Sigmoid colon (tissue), 7 donors: Measurements from ENCODE around the gene CUX1. TPM values are rescaled to one million over a fixed set of nuclear protein-coding genes. Genes with fewer than 3 reads are reported as not detected.
"Not testable (repeated sequence)": the region's sequence is repeated elsewhere in the genome, so short reads cannot be mapped to it uniquely, and the experiment has no call there.

ENCODE experiments used
- DNase-seq: peaks from one replicate; pipeline ENCODE4 v3.0.0-alpha.2; 2019
- H3K27ac ChIP-seq, 4 donors: fragments of 200-600 bp; sonication (generic); one replicate each; pipeline ENCODE4 v1.5.1; 2016 to 2019; ENCODE audit warnings: mild to moderate bottlenecking in 1 of 4
- H3K27me3 ChIP-seq, 3 donors: fragments of 200-600 bp; sonication (generic); one replicate each; pipeline ENCODE4 v1.5.1; 2019; ENCODE audit warnings: mild to moderate bottlenecking in 1 of 3
- H3K36me3 ChIP-seq, 4 donors: fragments of 200-600 bp; sonication (generic); one replicate each; pipeline ENCODE4 v1.5.1; 2016 to 2019
- H3K4me1 ChIP-seq, 4 donors: fragments of 200-600 bp; sonication (generic); one replicate each; pipeline ENCODE4 v1.5.1; 2017 to 2019
- H3K4me3 ChIP-seq, 4 donors: fragments of 200-600 bp; sonication (generic); one replicate each; pipeline ENCODE4 v1.5.1; 2017 to 2019; ENCODE audit warnings: mild to moderate bottlenecking in 2 of 4, moderate library complexity in 1 of 4
- H3K9me3 ChIP-seq, 4 donors: fragments of 200-600 bp in 3 of 4; sonication (generic) in 3 of 4; one replicate each; pipeline versions ENCODE4 v1.5.1 to v1.6.1; 2013 to 2019
- CTCF ChIP-seq, 4 experiments: fragments of 450-650 bp in 3 of 4; fragments of 200-600 bp in 1 of 4; IDR thresholded peaks; one replicate each; pipeline ENCODE4 v1.5.1; 2016 to 2019; ENCODE audit warnings: antibody characterized with exemption in 4 of 4, mild to moderate bottlenecking in 3 of 4, moderate library complexity in 2 of 4
- EP300 ChIP-seq, 4 donors: sonication (generic); formaldehyde crosslinking; IDR thresholded peaks; one replicate each; pipeline ENCODE4 v1.6.1; 2017; ENCODE audit warnings: antibody characterized with exemption in 4 of 4
- POLR2A ChIP-seq, 2 donors: fragments of 450-650 bp; IDR thresholded peaks; one replicate each; pipeline ENCODE4 v1.6.1; 2016; ENCODE audit warnings: antibody characterized with exemption in 2 of 2, mild to moderate bottlenecking in 2 of 2, moderate library complexity in 2 of 2
- POLR2AphosphoS5 ChIP-seq, 4 donors: sonication (generic); formaldehyde crosslinking; IDR thresholded peaks; one replicate each; pipeline ENCODE4 v1.6.1; 2017; ENCODE audit warnings: antibody characterized with exemption in 4 of 4
- WGBS, 2 donors: extraction: QIAGEN DNeasy Blood & Tissue Kit; methylation state at CpG; one replicate each; pipeline ENCODE4 v1.1.7; 2013; 5-methylcytosine and 5-hydroxymethylcytosine counted together
- intact Hi-C: fragments of 100-400 bp; cut with DNase I; formaldehyde crosslinking; loops from one replicate; pipeline ENCODE4 v1.15.1; 2023
- polyA plus RNA-seq, 3 donors: library from polyadenylated mRNA; stranded (reverse); fragments of 200-250 nt; gene quantifications; one replicate each; pipeline ENCODE4 v1.2.3, GENCODE V29; 2013
- total RNA-seq, 4 donors: library from RNA; depleted of rRNA; stranded (reverse); fragments of >200 nt; gene quantifications; one replicate each; pipeline ENCODE4 v1.1.0, GENCODE V29; 2016
- donor health status: healthy with polysubstance abuse.
- donor health status: Bipolar disorder and iron deficiency.
- donor health status: healthy.

Gene CUX1
- total and polyA plus RNA-seq, 7 donors: 46.7 to 127 (median 49.9) TPM

GRCh38 chr7:101820703-101821102 lies 3.3 kb downstream of the CUX1 start:
- 87 to 90% methylated on average over 8 of the region's 8 CpGs for WGBS, 2 donors
- no peaks in the 10 kb centered on the region for H3K9me3 ChIP-seq
- H3K4me3 ChIP-seq: no peak overlapping the region
- intact Hi-C loops: no loop called here
- DNase-seq: peak; percentile 30
- H3K36me3 ChIP-seq: no peaks in the 10 kb centered on the region
- H3K4me1 ChIP-seq: peaks cover 4 to 64% (median 43%) of the 10 kb centered on the region in 4 donors
- TF ChIP-seq EP300 (IDR thresholded peaks at IDR 0.05) (no peak), POLR2AphosphoS5 (IDR thresholded peaks at IDR 0.05) (no peak)
- H3K27ac ChIP-seq: peak overlapping the region in 2 of 4 donors; percentile 86 to 93
- no peaks in the 10 kb centered on the region for H3K27me3 ChIP-seq

- intact Hi-C loops, H3K9me3 ChIP-seq, H3K27me3 ChIP-seq, H3K36me3 ChIP-seq, H3K4me3 ChIP-seq, DNase-seq: not testable (repeated sequence)
- Histone ChIP-seq H3K27ac (peak overlapping the region in 3 of 4 donors; percentile 48 to 72 (median 70)), H3K4me1 (peaks cover 4 to 71% (median 47%) of the 10 kb centered on the region in 4 donors)
- WGBS, 2 donors: 93 to 94% methylated on average over 6 of the region's 6 CpGs
Measured at GRCh38 chr7:101822632-101823031, 5.2 kb downstream of the CUX1 start.

- DNase-seq: peak; percentile 71
- intact Hi-C loops: no loop called here
- peaks cover 0 to under 1% (median 0%) of the 10 kb centered on the region in 4 donors for H3K36me3 ChIP-seq
- TF ChIP-seq EP300 (IDR thresholded peaks at IDR 0.05) (no peak), POLR2A (IDR thresholded peaks at IDR 0.05) (no peak), POLR2AphosphoS5 (IDR thresholded peaks at IDR 0.05) (no peak), CTCF (IDR thresholded peaks at IDR 0.05) (no peak)
- H3K4me3 ChIP-seq: peak overlapping the region in 1 of 4 donors; percentile 3
- 85 to 86% methylated on average over 11 of the region's 11 CpGs for WGBS, 2 donors
- peaks cover 4 to 67% (median 46%) of the 10 kb centered on the region in 4 donors for H3K4me1 ChIP-seq
- H3K9me3 ChIP-seq: no peaks in the 10 kb centered on the region
- peak overlapping the region in 3 of 4 donors; percentile 48 to 72 (median 70) for H3K27ac ChIP-seq
- no peaks in the 10 kb centered on the region for H3K27me3 ChIP-seq
Measured at GRCh38 chr7:101823096-101823495, 5.7 kb downstream of the CUX1 start.

GRCh38 chr7:101823596-101823995 lies 6.2 kb downstream of the CUX1 start:
- no peaks in the 10 kb centered on the region for H3K9me3 ChIP-seq
- H3K27me3 ChIP-seq: no peaks in the 10 kb centered on the region
- H3K27ac ChIP-seq: peak overlapping the region in 3 of 4 donors; percentile 48 to 72 (median 70)
- TF ChIP-seq POLR2AphosphoS5 (IDR thresholded peaks at IDR 0.05) (no peak), POLR2A (IDR thresholded peaks at IDR 0.05) (no peak), EP300 (IDR thresholded peaks at IDR 0.05) (no peak), CTCF (IDR thresholded peaks at IDR 0.05) (no peak)
- H3K4me1 ChIP-seq: peaks cover 0 to 64% (median 47%) of the 10 kb centered on the region in 4 donors
- 63 to 77% methylated on average over 5 of the region's 5 CpGs for WGBS, 2 donors
- intact Hi-C loops: no loop called here
- peaks cover 0 to 6% (median 0%) of the 10 kb centered on the region in 4 donors for H3K36me3 ChIP-seq
- DNase-seq: no peak
- peak overlapping the region in 1 of 4 donors; percentile 3 for H3K4me3 ChIP-seq

GRCh38 chr7:101824440-101824839 lies 7.0 kb downstream of the CUX1 start:
- intact Hi-C loops: no loop called here
- DNase-seq: peak; percentile 28
- Histone ChIP-seq H3K9me3 (no peaks in the 10 kb centered on the region), H3K4me1 (peaks cover 0 to 60% (median 42%) of the 10 kb centered on the region in 4 donors), H3K27ac (no peak overlapping the region), H3K4me3 (no peak overlapping the region), H3K27me3 (no peaks in the 10 kb centered on the region), H3K36me3 (peaks cover 0 to 7% (median 0%) of the 10 kb centered on the region in 4 donors)
- WGBS, 2 donors: 92 to 97% methylated on average over 8 of the region's 8 CpGs
- TF ChIP-seq POLR2AphosphoS5 (IDR thresholded peaks at IDR 0.05) (no peak), POLR2A (IDR thresholded peaks at IDR 0.05) (no peak), CTCF (IDR thresholded peaks at IDR 0.05) (no peak), EP300 (IDR thresholded peaks at IDR 0.05) (no peak)
